GM12891 (cell line): ENCODE results near the gene ARHGEF28.
A peak's percentile ranks its signal among the peaks of the same experiment; 100 is the strongest.

Experiments
- DNase-seq: peaks from one replicate; pipeline ENCODE4 v3.0.0; 2011; ENCODE audit warnings: low spot score; ENCODE audit not compliant: insufficient read length
- FAIRE-seq: peaks from 2 replicates; lab custom pipeline; 2011; peaks lifted over from hg19 to GRCh38; lab: Jason Lieb, UNC
- PAX5 ChIP-seq: IDR thresholded peaks from 2 replicates; pipeline ENCODE4 v1.6.1; 2011; ENCODE audit warnings: low read length, moderate library complexity, mild to moderate bottlenecking; ENCODE audit not compliant: insufficient read depth, severe bottlenecking
- POLR2A ChIP-seq: IDR thresholded peaks from 2 replicates; pipeline ENCODE4 v1.6.1; 2011; ENCODE audit warnings: low read depth, low read length, control low read depth
- POLR2AphosphoS5 ChIP-seq: IDR thresholded peaks from 2 replicates; pipeline ENCODE4 v1.6.1; 2011; ENCODE audit warnings: low read depth, low read length, control low read depth
- POU2F2 ChIP-seq: IDR thresholded peaks from 2 replicates; pipeline ENCODE4 v1.6.1; 2011; ENCODE audit warnings: low read depth, mild to moderate bottlenecking, control low read depth, low read length, moderate library complexity
- SPI1 ChIP-seq: IDR thresholded peaks from 2 replicates; pipeline ENCODE4 v1.6.1; 2011; ENCODE audit warnings: low read depth, low read length, control low read depth
- TAF1 ChIP-seq: IDR thresholded peaks from 2 replicates; pipeline ENCODE4 v1.6.1; 2011; ENCODE audit warnings: low read depth, low read length, control low read depth

Gene ARHGEF28

DNA sequence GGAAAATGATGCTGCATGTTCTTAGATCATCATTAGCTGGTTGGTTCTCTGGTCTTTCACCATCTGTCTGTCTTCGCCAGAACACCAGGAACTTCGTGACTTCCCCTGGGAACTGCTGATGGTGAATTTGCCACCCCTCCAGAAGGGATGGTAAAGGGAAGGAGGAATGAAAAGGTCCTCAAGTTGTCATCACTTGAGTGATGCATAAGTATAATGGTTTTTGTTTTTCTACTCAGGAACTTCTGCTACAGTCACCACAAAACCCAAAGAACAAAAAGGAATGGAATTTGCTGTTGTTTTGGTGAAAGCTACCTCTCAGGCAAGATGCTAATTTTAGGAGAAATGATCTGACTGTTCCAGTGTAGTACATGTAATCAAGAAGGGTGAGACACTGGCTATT lies 328.4 kb downstream of the ARHGEF28 start:
- FAIRE-seq (no peak), DNase-seq (no peak)
- TF ChIP-seq SPI1 (no peak), POU2F2 (no peak), PAX5 (no peak), POLR2A (no peak), TAF1 (no peak), POLR2AphosphoS5 (no peak)

DNA sequence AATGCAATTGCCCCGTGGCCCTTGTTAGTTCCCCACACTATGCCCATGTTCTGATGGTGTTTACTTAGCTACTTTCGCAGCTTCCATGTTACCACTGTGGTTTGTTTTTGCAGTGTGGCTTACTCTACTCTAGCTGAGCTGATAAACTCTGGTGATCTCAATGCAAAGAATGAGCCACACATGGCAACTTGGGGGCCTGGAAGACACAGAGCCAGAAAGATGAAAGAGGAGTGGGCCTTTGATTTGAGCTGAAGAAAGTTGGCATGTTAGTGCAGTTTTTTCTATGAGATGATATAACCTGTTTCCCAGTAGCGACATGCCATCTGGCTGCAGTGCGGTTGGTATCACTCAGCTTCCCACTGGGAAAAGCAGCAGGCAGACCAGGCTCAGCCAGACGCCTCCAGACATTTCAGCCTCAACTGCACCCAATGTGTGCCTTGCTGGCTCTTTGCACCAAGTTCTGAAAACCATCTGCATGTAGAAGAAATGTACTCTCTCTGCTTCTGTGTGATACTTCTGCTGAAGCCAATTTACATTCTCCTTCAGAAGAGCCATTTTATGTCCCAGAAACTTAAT lies 329.4 kb downstream of the ARHGEF28 start:
- FAIRE-seq = no peak
- no peak for DNase-seq
- TF ChIP-seq POU2F2 (no peak), POLR2AphosphoS5 (no peak), SPI1 (no peak), PAX5 (no peak), TAF1 (no peak), POLR2A (no peak)

DNA sequence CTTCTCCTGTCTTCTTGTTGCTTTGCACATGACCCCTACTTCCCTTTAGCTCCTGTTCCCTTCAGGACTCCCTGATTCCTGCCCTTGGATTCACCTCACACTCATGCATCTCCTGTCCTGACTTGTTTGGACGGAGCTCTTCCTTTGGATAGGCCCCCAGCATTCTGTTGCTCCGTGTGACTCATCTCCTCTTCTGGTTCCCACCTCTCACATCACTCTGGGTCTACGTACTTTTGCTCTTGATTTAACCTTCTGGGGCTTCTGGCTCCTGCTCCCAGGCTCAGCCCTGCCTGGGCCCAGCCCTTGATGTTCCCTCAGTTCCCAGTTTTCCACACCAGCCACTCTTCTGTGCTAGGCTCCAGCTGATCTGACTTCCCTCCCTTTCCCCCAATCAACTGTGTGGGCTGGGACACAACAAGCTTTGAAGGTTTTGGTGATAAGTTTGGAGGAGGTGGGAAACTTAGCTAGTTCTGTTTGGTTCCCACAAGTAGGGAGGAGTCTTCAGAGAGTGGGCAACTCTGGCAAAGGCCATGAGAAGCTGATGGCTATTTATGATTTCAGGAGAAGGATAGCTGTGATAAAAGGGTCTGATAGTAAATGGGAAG lies 331.5 kb downstream of the ARHGEF28 start:
- no peak for TF ChIP-seq PAX5
- TF ChIP-seq SPI1 = no peak
- no peak for TF ChIP-seq TAF1
- no peak for TF ChIP-seq POU2F2
- TF ChIP-seq POLR2A = no peak
- no peak for TF ChIP-seq POLR2AphosphoS5
- DNase-seq = no peak
- FAIRE-seq = no peak

DNA sequence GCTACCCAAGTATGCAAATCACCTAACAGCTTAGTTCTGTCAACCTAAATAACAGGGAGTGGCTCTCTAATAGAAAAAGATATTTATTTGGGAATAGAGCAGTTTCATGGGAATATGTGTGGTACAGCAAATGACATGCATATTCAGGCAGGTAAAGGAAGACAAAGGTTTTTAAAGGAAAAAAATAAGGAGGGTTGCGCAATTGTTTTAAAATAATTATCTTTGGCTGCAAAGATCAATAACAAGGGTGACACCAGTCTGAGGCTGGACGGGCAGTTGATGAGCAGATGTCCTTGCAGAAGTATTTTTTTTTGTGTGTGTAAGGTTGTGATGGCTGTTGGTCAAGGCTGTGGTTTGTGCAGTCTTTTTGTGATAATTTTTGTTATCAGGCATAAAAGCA lies 332.0 kb downstream of the ARHGEF28 start:
- DNase-seq (no peak), FAIRE-seq (no peak)
- TF ChIP-seq POLR2A (no peak), POU2F2 (no peak), PAX5 (no peak), SPI1 (no peak), TAF1 (no peak), POLR2AphosphoS5 (no peak)

DNA sequence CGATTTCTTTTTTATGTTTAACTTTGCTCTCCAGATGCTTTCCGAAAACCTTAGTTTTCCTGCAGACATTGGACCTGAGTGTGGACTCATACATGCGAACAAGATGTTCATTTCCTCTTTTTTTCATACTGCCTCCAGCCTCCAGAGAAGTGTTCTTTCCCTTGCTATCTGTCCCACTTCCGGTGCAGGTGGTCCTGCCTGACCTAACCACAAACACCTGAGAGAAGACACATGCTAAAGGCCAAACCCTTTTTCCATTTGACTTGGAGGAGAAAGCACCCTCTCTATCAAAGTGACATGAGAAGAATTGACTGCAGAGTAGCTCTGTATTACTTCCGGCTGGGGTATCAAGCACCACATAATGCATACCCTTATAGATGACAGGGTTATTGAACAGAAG lies 334.0 kb downstream of the ARHGEF28 start:
- TF ChIP-seq SPI1 (peak; percentile 78), TAF1 (no peak)
- DNase-seq = no peak
- no peak for FAIRE-seq

DNA sequence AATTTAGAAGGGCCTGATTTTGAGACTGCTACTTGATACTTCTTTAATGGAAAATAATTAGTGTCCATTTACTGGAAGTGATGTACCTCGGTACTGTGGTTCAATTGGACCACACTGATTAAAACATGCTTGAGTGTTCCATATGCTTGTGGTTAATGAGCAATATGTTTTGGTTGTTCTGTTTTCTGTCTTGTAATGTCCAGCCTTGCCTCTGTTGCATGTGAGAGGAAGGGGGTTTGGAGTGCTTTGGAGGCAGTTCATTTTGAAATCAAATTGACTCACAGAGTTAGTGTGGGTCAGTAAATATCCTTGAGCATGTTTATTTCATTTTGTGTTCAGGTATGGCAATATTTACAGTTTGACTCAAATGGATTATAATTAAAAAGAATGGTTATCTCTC lies 334.4 kb downstream of the ARHGEF28 start:
- DNase-seq = no peak
- TF ChIP-seq SPI1 (no peak), POU2F2 (no peak), POLR2AphosphoS5 (no peak), POLR2A (no peak), PAX5 (no peak), TAF1 (no peak)
- no peak for FAIRE-seq

DNA sequence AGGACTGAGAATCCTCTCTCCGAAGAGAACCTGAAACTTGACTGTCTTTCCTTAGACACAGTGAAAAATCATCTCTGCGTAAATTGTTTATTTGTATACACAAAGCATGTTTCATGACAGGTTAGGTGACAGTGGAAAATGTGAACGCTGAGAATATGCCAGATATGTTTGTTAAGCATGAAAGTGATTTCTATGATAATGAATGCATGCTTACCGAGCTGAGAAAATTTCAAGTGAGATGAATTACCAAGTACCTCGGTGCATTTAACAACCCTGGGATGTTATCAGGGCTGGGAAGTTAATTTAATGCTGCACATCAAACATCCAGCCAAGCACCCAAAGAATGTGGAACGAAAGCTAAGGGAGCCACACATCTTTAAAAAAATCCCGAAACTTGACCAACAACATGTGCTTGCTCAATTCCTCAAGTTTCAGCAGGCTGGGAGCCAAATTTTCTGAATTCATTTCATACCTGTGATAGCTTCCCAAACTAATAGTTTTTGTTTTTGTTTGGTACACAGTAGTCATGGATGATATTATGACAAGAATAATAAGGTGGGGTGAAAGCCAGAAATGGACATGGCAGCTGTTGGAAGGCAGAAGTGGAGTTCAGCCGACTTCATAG lies 336.9 kb downstream of the ARHGEF28 start:
- TF ChIP-seq POLR2AphosphoS5 (no peak), POLR2A (no peak), PAX5 (no peak), SPI1 (no peak), TAF1 (no peak), POU2F2 (no peak)
- FAIRE-seq (no peak), DNase-seq (no peak)

DNA sequence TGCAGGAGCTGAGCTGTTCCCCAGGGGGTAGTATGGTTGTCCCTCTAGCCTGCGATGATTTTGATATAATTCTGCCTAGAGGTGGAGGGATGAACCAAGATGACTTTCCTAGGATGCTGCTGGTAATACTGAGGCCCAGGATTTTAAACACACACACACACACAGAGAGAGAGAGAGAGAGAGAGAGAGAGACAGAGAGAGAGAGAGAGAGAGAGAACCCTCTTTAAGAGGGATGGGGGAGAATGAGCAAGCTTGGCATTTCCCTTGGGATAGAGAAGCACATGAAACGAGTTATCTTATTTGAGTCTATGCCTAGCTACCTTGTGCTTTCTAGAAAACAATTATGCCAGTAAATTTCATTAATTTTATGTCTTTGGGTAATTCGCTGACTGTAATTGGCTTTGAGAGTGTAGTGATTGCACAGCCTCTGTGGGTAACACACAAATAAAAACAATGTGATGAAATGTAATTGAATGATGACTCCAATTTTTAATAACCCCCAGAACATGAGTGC lies 338.4 kb downstream of the ARHGEF28 start:
- TF ChIP-seq POLR2A (no peak), POU2F2 (no peak), TAF1 (no peak), PAX5 (no peak), POLR2AphosphoS5 (no peak), SPI1 (no peak)
- no peak for DNase-seq
- FAIRE-seq = no peak

DNA sequence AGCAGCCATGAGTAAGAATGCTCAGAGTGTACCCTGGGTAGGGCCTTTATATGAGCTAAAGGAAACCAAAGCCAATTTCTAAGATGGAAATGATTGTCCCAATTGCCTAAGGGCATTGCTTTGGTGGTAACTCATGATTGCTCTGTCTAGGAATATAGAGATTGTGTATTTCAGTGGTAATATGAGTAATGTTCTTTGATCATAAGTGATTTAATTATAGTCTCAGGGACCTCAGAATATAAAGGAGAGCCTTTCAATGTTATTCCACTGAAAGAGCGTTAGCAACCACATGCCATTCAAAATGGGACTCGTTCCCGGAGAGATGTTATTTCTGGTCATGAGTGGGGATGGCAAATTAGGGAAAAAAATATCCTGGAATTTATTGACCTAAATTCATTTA lies 340.5 kb downstream of the ARHGEF28 start:
- TF ChIP-seq POLR2A = no peak
- FAIRE-seq = no peak
- DNase-seq = no peak

DNA sequence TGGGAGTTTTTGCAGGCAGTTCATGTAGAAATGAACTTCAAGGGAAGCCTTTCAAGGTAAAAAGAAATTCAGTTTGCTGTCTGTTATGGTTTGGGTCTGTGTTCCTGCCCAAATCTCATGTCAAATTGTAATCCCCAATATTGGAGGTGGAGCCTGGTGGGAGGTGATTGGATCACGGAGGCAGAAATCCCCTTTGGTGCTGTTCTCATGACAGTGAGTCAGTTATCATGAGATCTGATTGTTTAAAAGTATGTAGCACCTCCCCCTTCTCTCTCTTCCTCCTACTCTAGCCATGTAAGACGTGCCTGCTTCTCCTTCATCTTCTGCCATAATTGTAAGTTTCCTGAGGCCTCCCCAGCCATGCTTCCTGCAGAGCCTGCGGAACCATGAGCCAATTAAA lies 341.4 kb downstream of the ARHGEF28 start:
- TF ChIP-seq POLR2AphosphoS5 (no peak), TAF1 (no peak), POLR2A (no peak), POU2F2 (no peak), SPI1 (no peak)
- DNase-seq = no peak
- FAIRE-seq = no peak
